ENCODE measurements around the gene CDC25C.
"Not testable (repeated sequence)": the region's sequence is repeated elsewhere in the genome, so short reads cannot be mapped to it uniquely, and the experiment has no call there.

CDC25C gene

DNA sequence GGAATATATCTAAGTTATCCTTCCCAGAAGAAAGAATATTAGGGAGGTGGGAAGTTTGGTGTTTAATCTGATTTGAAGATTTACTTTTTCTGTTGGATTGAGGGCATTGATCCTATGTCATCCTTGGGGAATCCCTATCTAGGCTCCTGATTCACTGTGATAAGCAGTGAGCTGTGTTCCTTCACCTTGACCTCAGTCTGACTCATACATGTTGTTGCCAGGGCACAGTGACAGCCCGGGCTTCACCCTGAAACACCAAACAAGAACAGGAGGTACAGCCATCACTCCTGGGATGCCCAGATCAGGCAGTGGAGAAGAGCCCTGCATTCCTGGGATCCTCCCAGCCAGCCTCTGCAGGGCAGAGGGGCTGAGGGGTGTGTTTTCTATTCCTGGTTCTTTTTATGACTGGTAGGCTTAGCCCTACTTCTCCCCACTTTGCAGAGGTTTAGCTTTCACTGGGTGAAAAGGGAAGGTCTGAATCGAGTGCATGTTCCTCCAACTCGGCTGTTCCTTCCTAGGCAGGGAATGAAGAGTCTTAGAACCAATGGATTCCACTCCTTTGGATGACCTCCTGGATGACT lies 3.4 kb upstream of the CDC25C start:
- ChIA-PET CTCF (interaction anchor here (18.9 kb wide), 1 partner anchor 17 kb away, joined by 403 read pairs; the partner anchor contains the start of gene KDM3B), POLR2A (no interaction called here)
- DNase-seq (ENCODE audit: extremely low spot score): no peak
- TF ChIP-seq, protein P1, sequence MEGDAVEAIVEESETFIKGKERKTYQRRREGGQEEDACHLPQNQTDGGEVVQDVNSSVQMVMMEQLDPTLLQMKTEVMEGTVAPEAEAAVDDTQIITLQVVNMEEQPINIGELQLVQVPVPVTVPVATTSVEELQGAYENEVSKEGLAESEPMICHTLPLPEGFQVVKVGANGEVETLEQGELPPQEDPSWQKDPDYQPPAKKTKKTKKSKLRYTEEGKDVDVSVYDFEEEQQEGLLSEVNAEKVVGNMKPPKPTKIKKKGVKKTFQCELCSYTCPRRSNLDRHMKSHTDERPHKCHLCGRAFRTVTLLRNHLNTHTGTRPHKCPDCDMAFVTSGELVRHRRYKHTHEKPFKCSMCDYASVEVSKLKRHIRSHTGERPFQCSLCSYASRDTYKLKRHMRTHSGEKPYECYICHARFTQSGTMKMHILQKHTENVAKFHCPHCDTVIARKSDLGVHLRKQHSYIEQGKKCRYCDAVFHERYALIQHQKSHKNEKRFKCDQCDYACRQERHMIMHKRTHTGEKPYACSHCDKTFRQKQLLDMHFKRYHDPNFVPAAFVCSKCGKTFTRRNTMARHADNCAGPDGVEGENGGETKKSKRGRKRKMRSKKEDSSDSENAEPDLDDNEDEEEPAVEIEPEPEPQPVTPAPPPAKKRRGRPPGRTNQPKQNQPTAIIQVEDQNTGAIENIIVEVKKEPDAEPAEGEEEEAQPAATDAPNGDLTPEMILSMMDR (IDR thresholded peaks at IDR 0.05; ENCODE audit: control extremely low read depth, extremely low read depth, low read depth, missing control alignments): no peak

DNA sequence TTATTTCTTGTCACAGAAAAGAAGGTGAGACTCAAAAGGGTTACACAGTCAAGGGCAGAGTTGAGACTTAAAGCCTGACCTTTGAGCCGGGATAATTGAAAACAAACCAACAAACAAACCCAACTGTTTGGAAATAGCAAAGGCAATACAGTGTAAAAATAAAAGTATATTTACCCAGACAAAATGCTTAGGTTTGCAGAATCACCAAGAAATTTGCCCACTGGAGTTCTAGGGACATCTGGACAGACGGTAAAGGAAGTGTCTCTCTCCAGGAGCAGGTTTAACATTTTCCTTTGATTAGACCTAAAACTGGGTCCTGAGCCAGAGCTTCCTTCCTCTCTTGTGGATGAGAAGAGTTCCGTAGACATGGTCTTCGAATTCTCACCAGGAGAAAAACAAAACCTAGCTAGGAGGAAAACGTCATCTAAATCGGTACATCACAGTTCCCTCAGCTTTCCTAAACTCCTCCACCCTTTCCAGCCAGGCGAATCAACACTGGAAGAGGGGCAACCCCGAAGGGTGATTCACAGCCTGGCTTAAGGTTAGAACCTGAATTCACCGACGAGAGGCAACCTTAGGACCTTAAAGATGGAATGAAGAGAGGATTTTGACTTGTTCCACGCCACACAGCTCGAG lies 673 bp downstream of the CDC25C start:
- DNase-seq (ENCODE audit: extremely low spot score): no peak
- TF ChIP-seq, protein P1 (IDR thresholded peaks at IDR 0.05; ENCODE audit: control extremely low read depth, extremely low read depth, low read depth, missing control alignments): no peak
- CTCF ChIA-PET: interaction anchor here (18.9 kb wide), 1 partner anchor 21 kb away, joined by 403 read pairs; the partner anchor contains the start of gene KDM3B
- POLR2A ChIA-PET: interaction anchor here (0.8 to 1.6 kb wide), 3 partner anchors 10 to 15 kb away, joined by 3 to 10 read pairs (median 3); no protein-coding TSS in a partner anchor

DNA sequence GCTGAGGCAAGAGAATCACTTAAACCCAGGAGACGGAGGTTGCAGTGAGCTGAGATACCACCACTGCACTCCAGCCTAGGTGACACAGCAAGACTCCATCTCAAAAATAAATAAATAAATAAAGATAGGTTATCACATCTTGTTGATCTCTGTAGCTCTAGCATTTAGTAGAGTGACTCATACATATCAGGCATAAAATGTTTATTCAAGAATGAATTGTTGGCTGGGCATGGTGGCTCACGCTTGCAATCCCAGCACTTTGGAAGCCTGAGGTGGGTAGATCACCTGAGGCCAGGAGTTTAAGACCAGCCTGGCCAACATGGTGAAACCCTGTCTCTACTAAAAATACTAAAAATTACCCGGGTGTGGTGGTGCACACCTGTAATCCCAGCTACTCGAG lies 13.4 kb downstream of the CDC25C start:
- POLR2A ChIA-PET; DNase-seq (ENCODE audit: extremely low spot score): not testable (repeated sequence)
- CTCF ChIA-PET: interaction anchor here (1.0 kb wide), 1 partner anchor 34 kb away, joined by 3 read pairs; the partner anchor contains the start of gene KDM3B

DNA sequence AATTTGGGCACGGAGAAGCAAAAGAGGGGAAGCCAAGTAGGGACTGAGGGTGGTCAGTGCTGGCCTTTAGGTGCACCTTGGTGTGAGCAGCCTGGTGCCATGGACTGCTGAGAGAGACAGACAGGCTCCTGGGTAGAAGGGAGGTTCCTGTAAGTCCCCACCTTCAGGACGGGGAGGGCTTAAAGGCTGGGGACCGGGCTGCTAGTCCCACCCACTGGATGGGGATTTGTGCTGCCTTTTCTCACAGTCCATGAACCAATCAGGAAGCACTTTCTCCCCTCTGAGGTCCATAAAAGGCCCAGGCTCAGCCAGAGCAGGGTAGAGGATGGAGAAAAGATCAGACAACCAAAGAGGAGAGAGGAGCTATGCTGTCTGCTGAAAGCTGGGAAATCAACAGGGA lies 15.2 kb downstream of the CDC25C start:
- no peak for DNase-seq (ENCODE audit: extremely low spot score)
- POLR2A ChIA-PET: no interaction called here
- CTCF ChIA-PET: interaction anchor here (1.3 to 3.4 kb wide), 3 partner anchors 11 to 37 kb away, joined by 3 to 17 read pairs (median 3); partner anchors contain the start of gene KDM3B
- TF ChIP-seq, protein P1 (IDR thresholded peaks at IDR 0.05; ENCODE audit: control extremely low read depth, extremely low read depth, low read depth, missing control alignments): no peak

DNA sequence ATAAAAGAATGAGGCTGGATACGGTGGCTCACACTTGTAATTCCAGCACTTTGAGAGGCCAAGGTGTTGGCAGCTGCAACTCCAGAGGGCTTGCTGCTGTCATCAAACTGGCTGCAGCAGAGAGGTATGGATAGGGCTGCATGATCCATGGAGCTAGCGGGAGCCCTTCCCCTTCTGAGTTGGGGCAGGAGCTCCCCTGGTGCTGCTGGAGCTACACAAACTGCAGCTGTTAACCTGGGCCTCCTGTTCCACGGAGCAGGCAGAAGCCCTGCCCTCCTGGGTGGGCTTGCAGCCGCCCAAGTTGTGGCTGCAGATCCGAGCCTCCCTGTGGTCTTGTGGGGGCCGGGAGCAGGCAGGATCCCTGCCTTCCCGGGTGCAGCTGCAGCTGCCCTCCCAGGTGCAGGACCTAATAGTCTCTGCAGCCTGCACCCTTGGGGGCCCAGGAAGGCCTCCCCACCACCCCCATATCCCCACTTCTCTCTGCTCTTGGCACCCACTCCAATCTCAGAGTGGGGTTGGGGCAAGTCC lies 15.8 kb downstream of the CDC25C start:
- TF ChIP-seq, protein P1 (IDR thresholded peaks at IDR 0.05; ENCODE audit: control extremely low read depth, extremely low read depth, low read depth, missing control alignments): no peak
- ChIA-PET POLR2A (no interaction called here), CTCF (interaction anchor here (1.3 to 3.4 kb wide), 3 partner anchors 10 to 38 kb away, joined by 3 to 17 read pairs (median 3); partner anchors contain the start of gene KDM3B)
- no peak for DNase-seq (ENCODE audit: extremely low spot score)

DNA sequence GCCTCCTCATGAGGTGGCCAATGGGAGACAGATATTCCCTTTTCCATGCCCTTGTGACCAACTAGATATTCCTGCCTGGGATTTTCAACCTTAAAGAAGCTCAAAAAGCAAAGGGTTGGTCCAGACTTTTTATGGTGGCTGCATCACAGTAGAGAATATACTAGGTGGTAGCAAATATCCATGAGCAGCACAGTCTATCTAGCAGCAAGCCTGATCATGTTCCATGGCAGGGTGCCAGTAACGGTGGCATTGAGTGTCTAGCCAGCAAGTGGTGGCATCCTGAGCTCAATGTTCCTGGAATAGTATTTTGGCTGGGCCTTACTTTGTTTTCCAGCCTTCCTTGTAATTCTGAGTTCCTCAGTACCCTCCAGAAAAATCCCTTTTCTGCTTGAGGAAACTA lies 25.8 kb downstream of the CDC25C start:
- POLR2A ChIA-PET: no interaction called here
- TF ChIP-seq, protein P1 (IDR thresholded peaks at IDR 0.05; ENCODE audit: control extremely low read depth, extremely low read depth, low read depth, missing control alignments): no peak
- no peak for DNase-seq (ENCODE audit: extremely low spot score)
- CTCF ChIA-PET: interaction anchor here (0.8 to 1.5 kb wide), 3 partner anchors 10 to 63 kb away, joined by 3 read pairs; no protein-coding TSS in a partner anchor

DNA sequence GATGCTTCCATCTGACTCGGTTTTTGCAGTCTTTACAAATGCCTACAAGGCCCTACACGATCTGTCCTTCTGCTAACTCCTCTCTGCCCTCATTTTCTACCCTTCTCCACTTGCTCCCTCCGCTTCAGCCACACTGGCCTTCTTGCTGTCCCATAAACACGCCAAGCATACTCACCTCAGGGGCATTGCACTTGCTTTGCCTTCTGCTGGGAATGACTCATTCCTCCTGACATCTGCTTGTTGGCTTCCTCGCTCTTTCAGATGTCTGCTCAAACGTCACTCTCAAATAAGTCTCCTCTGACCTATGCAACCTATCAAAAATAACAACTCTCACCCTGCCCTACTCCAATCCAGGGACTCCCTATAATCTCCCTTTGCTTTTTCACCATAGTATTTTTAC lies 28.2 kb downstream of the CDC25C start:
- ChIA-PET CTCF (no interaction called here), POLR2A (no interaction called here)
- no peak for DNase-seq (ENCODE audit: extremely low spot score)
- TF ChIP-seq, protein P1 (IDR thresholded peaks at IDR 0.05; ENCODE audit: control extremely low read depth, extremely low read depth, low read depth, missing control alignments): no peak
